Natural killer cell (primary cell): ENCODE measurements around the gene VAMP5. TPM values are rescaled to one million over a fixed set of nuclear protein-coding genes. Genes with fewer than 3 reads are reported as not detected.
A peak's percentile ranks its signal among the peaks of the same experiment; 100 is the strongest.

Experiments
- ATAC-seq, 3 donors: fragments of 150-1000 bp in 2 of 3; fragments of 200-7000 bp in 1 of 3; cut with Tn5 transposase; 1 replicate in 1 of 3; 2 replicates in 2 of 3; pipeline ENCODE4 v1.10.0; 2021; ENCODE audit warnings: mild to moderate bottlenecking in 2 of 3, moderate library complexity in 2 of 3
- DNase-seq, 2 donors: peaks; one replicate each; pipeline versions ENCODE4 v3.0.0 to v3.0.0-alpha.2; 2013 to 2021; ENCODE audit warnings: mixed read lengths in 1 of 2
- H3K27ac ChIP-seq: one replicate; pipeline ENCODE4 v1.5.1; 2013; ENCODE audit warnings: mild to moderate bottlenecking, low read length
- H3K27me3 ChIP-seq: one replicate; pipeline ENCODE4 v1.6.1; 2013; ENCODE audit warnings: low read length; ENCODE audit not compliant: control insufficient read depth, insufficient read depth
- H3K36me3 ChIP-seq: one replicate; pipeline ENCODE4 v1.6.1; 2013; ENCODE audit warnings: low read length; ENCODE audit not compliant: control insufficient read depth, insufficient read depth
- H3K4me1 ChIP-seq: one replicate; pipeline ENCODE4 v1.6.1; 2013; ENCODE audit warnings: low read length; ENCODE audit not compliant: control insufficient read depth, insufficient read depth
- H3K4me3 ChIP-seq: one replicate; pipeline ENCODE4 v1.5.1; 2013; ENCODE audit warnings: low read length
- H3K9me3 ChIP-seq: one replicate; pipeline ENCODE4 v1.6.1; 2013; ENCODE audit warnings: low read length; ENCODE audit not compliant: control insufficient read depth, insufficient read depth
- H3K27ac Mint-ChIP-seq, 2 donors: one replicate each; pipeline ENCODE4 v1.8.0; 2022; ENCODE audit warnings: mild to moderate bottlenecking in 2 of 2, mixed read lengths in 2 of 2, moderate library complexity in 1 of 2
- H3K27me3 Mint-ChIP-seq, 2 donors: one replicate each; pipeline ENCODE4 v1.8.0; 2022; ENCODE audit warnings: low read depth in 2 of 2, mixed read lengths in 2 of 2
- H3K36me3 Mint-ChIP-seq: one replicate; pipeline ENCODE4 v1.8.0; 2022; ENCODE audit warnings: mixed read lengths
- H3K4me1 Mint-ChIP-seq, 2 donors: one replicate each; pipeline ENCODE4 v1.8.0; 2022; ENCODE audit warnings: mixed read lengths in 2 of 2
- H3K4me3 Mint-ChIP-seq: one replicate; pipeline ENCODE4 v1.8.0; 2022; ENCODE audit warnings: mild to moderate bottlenecking, moderate library complexity, mixed read lengths
- H3K9me3 Mint-ChIP-seq, 2 donors: one replicate each; pipeline ENCODE4 v1.8.0; 2022; ENCODE audit warnings: mixed read lengths in 2 of 2
- CTCF ChIP-seq: fragments of 200-600 bp; IDR thresholded peaks from one replicate; pipeline ENCODE4 v1.8.0; 2022; ENCODE audit warnings: antibody characterized with exemption
- WGBS: methylation state at CpG from one replicate; pipeline ENCODE4 v1.1.7; 2013; ENCODE audit warnings: missing lambda C conversion rate; ENCODE audit not compliant: insufficient coverage; 5-methylcytosine and 5-hydroxymethylcytosine counted together
- intact Hi-C: fragments of 100-400 bp; cut with micrococcal nuclease; formaldehyde crosslinking; loops from one replicate; pipeline ENCODE4 v1.14.2; 2022
- total RNA-seq, 4 donors: library from RNA; stranded (reverse); fragments of 120-200 nt in 1 of 4; gene quantifications; one replicate each; pipeline versions ENCODE4 v1.2.3 to v1.2.4, GENCODE V29; 2013 to 2022

Gene VAMP5
- total RNA-seq, 3 donors from 2014 or later (not counting 1 experiment from before 2014, with no cell fraction given), result 35.0 to 50.7 (median 36.7) TPM

GRCh38 chr2:85585781-85586105 is 1.5 kb downstream of the VAMP5 start:
- TF ChIP-seq CTCF, result no peak
- no peak for ATAC-seq
- Histone ChIP-seq H3K27me3 (no peaks in the 10 kb centered on the region), H3K4me1 (peaks cover 30% of the 10 kb centered on the region), H3K9me3 (no peaks in the 10 kb centered on the region), H3K36me3 (peaks cover 14% of the 10 kb centered on the region), H3K4me3 (no peak overlapping the region), H3K27ac (no peak overlapping the region)
- H3K4me1 Mint-ChIP-seq, result peaks cover 34 to 47% of the 10 kb centered on the region in 2 donors
- no peaks in the 10 kb centered on the region for H3K27me3 Mint-ChIP-seq
- DNase-seq, result no peak
- peak overlapping the region; percentile 79 to 87 for H3K27ac Mint-ChIP-seq
- 65% methylated on average over 1 of the region's 1 CpG for WGBS
- intact Hi-C loops, result no loop called here
- H3K36me3 Mint-ChIP-seq, result no peaks in the 10 kb centered on the region
- peak overlapping the region; percentile 87 for H3K4me3 Mint-ChIP-seq
- no peaks in the 10 kb centered on the region for H3K9me3 Mint-ChIP-seq

DNA sequence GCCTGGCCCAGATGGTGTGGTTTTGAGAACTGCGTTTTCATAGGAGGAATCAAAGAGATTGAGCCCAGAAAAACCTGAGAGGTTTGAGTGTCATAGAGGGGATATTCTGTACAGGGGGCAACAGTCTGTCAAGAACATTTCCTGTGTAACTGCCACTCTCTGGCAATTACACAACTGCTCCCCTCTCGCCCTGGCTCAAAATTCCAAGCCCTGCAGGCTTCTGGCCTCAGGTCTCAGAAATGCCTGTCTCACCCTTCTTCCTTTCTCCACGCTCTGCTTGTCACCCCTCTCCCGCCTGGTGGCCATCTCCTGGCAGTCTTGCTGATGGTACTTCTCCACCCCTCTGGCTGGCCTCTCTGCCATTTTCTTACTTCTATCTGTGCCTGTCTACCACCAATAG is 4.0 kb downstream of the VAMP5 start:
- Mint-ChIP-seq H3K27ac (peak overlapping the region in 1 of 2 donors; percentile 56), H3K4me3 (no peak overlapping the region), H3K9me3 (no peaks in the 10 kb centered on the region), H3K36me3 (no peaks in the 10 kb centered on the region), H3K4me1 (peaks cover 33 to 44% of the 10 kb centered on the region in 2 donors), H3K27me3 (no peaks in the 10 kb centered on the region)
- Histone ChIP-seq H3K4me3 (no peak overlapping the region), H3K36me3 (no peaks in the 10 kb centered on the region), H3K4me1 (peaks cover 33% of the 10 kb centered on the region), H3K27me3 (no peaks in the 10 kb centered on the region), H3K27ac (no peak overlapping the region), H3K9me3 (no peaks in the 10 kb centered on the region)
- DNase-seq, result no peak
- no peak for ATAC-seq
- intact Hi-C loops, result no loop called here
- TF ChIP-seq CTCF, result no peak
- WGBS, result 59% methylated on average over 4 of the region's 4 CpGs

DNA sequence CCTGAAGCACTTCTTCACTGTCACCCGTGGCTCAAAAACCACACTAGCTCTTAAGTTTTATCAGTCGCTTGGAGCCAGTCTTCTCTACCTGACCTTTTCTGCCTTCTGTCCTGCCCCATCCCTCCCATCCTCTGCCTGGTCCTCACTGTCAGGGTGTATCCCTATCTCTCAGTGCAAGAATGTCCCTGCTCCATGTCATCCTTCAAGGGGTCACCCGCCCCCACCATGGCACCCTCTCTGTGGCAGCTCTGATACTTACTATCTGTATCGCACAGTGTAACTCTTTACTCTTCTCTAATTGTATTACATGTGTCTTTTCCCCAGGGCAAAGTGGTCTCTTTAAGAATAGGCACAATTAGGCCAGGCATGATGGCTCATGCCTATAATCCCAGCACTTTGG is 4.4 kb downstream of the VAMP5 start:
- Histone ChIP-seq H3K36me3 (no peaks in the 10 kb centered on the region), H3K9me3 (no peaks in the 10 kb centered on the region), H3K27me3 (no peaks in the 10 kb centered on the region), H3K4me1 (peaks cover 29% of the 10 kb centered on the region), H3K27ac (no peak overlapping the region), H3K4me3 (no peak overlapping the region)
- Mint-ChIP-seq H3K27ac (peak overlapping the region in 1 of 2 donors; percentile 56), H3K27me3 (no peaks in the 10 kb centered on the region), H3K4me1 (peaks cover 29 to 40% of the 10 kb centered on the region in 2 donors), H3K9me3 (no peaks in the 10 kb centered on the region), H3K4me3 (no peak overlapping the region), H3K36me3 (no peaks in the 10 kb centered on the region)
- no peak for TF ChIP-seq CTCF
- intact Hi-C loops, result no loop called here
- 68% methylated on average over 4 of the region's 4 CpGs for WGBS
- DNase-seq, result no peak
- no peak for ATAC-seq

- intact Hi-C loops, result no loop called here
- H3K4me3 Mint-ChIP-seq, result no peak overlapping the region
- WGBS, result 97% methylated on average over 4 of the region's 4 CpGs
These were observed 5.0 kb downstream of the VAMP5 start for GRCh38 chr2:85589181-85589580.

More at GRCh38 chr2:85589181-85589580, 5.0 kb downstream of the VAMP5 start:
- Histone ChIP-seq H3K36me3 (no peaks in the 10 kb centered on the region), H3K4me1 (peaks cover 26% of the 10 kb centered on the region), H3K27me3 (no peaks in the 10 kb centered on the region), H3K4me3 (no peak overlapping the region), H3K9me3 (no peaks in the 10 kb centered on the region), H3K27ac (no peak overlapping the region)
- TF ChIP-seq CTCF, result no peak
- no peak for DNase-seq
- no peaks in the 10 kb centered on the region for H3K27me3 Mint-ChIP-seq
- H3K9me3 Mint-ChIP-seq, result no peaks in the 10 kb centered on the region
- H3K36me3 Mint-ChIP-seq, result no peaks in the 10 kb centered on the region
- peaks cover 28 to 38% of the 10 kb centered on the region in 2 donors for H3K4me1 Mint-ChIP-seq
- peak overlapping the region in 1 of 2 donors; percentile 56 for H3K27ac Mint-ChIP-seq
- no peak for ATAC-seq
